Panc1 (cell line): ENCODE measurements around the gene PPIL1. TPM values are rescaled to one million over a fixed set of nuclear protein-coding genes. Genes with fewer than 3 reads are reported as not detected.
A peak's percentile ranks its signal among the peaks of the same experiment; 100 is the strongest.

ENCODE experiments used
- ATAC-seq: fragments of 200-7000 bp; cut with Tn5 transposase; 2 replicates; pipeline ENCODE4 v1.9.1; 2020; ENCODE audit warnings: mild to moderate bottlenecking, moderate library complexity
- BruUV-seq: library from RNA; stranded (reverse); fragments of 400-500 nt; replicated peaks from 2 replicates; lab custom pipeline; 2021; lab: Mats Ljungman, UMichigan
- CTCF ChIA-PET: fragments of 300-600 bp; sonication (Branson Sonifier 250); formaldehyde crosslinking; loops from one replicate; lab custom pipeline; 2022; ENCODE audit warnings: antibody characterized with exemption; lab: Charles Lee
- POLR2A ChIA-PET: fragments of 300-600 bp; sonication (Branson Sonifier 250); formaldehyde crosslinking; loops from one replicate; lab custom pipeline; 2022; ENCODE audit warnings: antibody characterized with exemption; lab: Charles Lee
- DNase-seq: peaks from one replicate; pipeline ENCODE4 v3.0.0-alpha.2; 2010; ENCODE audit warnings: low read depth, low spot score
- H3K27ac ChIP-seq: 2 replicates; pipeline ENCODE4 v1.5.1; 2011; ENCODE audit warnings: mild to moderate bottlenecking, low read length, inconsistent platforms
- H3K27me3 ChIP-seq: fragments of 200-500 bp; sonication (Bioruptor generic); 2 replicates; pipeline ENCODE4 v1.6.0; 2014; ENCODE audit warnings: low read length, inconsistent platforms; ENCODE audit not compliant: control insufficient read depth, insufficient read depth
- H3K36me3 ChIP-seq: fragments of 200-500 bp; sonication (Bioruptor generic); 2 replicates; pipeline ENCODE4 v1.5.1; 2014; ENCODE audit warnings: inconsistent platforms, mild to moderate bottlenecking, low read length, moderate library complexity; ENCODE audit not compliant: control insufficient read depth, insufficient read depth
- H3K4me1 ChIP-seq: 2 replicates; pipeline ENCODE4 v1.5.1; 2011; ENCODE audit warnings: inconsistent platforms, mild to moderate bottlenecking, low read length, moderate library complexity; ENCODE audit not compliant: control insufficient read depth, insufficient read depth
- H3K4me3 ChIP-seq, 2 experiments: 2 replicates each; pipeline ENCODE4 v1.5.1; 2011 to 2012; ENCODE audit warnings: low read depth in 2 of 2, low read length in 2 of 2, mild to moderate bottlenecking in 2 of 2, inconsistent platforms in 1 of 2, moderate library complexity in 1 of 2
- H3K9me3 ChIP-seq: fragments of 200-500 bp; sonication (Bioruptor generic); 2 replicates; pipeline ENCODE4 v1.5.1; 2014; ENCODE audit warnings: low read depth, mild to moderate bottlenecking, inconsistent platforms, low read length, moderate library complexity; ENCODE audit not compliant: control insufficient read depth, insufficient read depth
- POLR2AphosphoS5 ChIP-seq: IDR thresholded peaks from 2 replicates; pipeline ENCODE4 v1.6.1; 2012; ENCODE audit warnings: mild to moderate bottlenecking, low read depth, low read length, moderate library complexity
- SIN3A ChIP-seq: IDR thresholded peaks from 2 replicates; pipeline ENCODE4 v1.6.1; 2012; ENCODE audit warnings: low read depth, mild to moderate bottlenecking, low read length, moderate library complexity, borderline replicate concordance; ENCODE audit not compliant: insufficient read depth
- TCF7L2 ChIP-seq: IDR thresholded peaks from 2 replicates; pipeline ENCODE4 v1.6.1; 2011; ENCODE audit warnings: mild to moderate bottlenecking, low read depth, low read length, inconsistent platforms
- in situ Hi-C: cut with HindIII; loops from 2 replicates; pipeline ENCODE4 v1.10.0; 2016; ENCODE audit warnings: low sequenced_read_pairs, low pct_unique_long_range_greater_than_20kb
- intact Hi-C: fragments of 100-400 bp; cut with micrococcal nuclease; formaldehyde crosslinking; loops from one replicate; pipeline ENCODE4 v1.10.0; 2022; ENCODE audit not compliant: unreplicated experiment
- total RNA-seq: library from RNA; stranded (reverse); gene quantifications from one replicate; pipeline ENCODE4 v1.2.1, GENCODE V29; 2021; ENCODE audit not compliant: unreplicated experiment
- TF ChIP-seq, protein P1 (sequence below), 2 experiments: IDR thresholded peaks; 2 replicates each; pipeline ENCODE4 v1.6.1; 2011 to 2012; ENCODE audit warnings: low read depth in 2 of 2, control low read depth in 1 of 2, low read length in 1 of 2, mild to moderate bottlenecking in 1 of 2, moderate library complexity in 1 of 2; ENCODE audit not compliant: insufficient read depth in 1 of 2
- TF ChIP-seq, protein P2 (sequence below): fragments of 450-650 bp; IDR thresholded peaks from 2 replicates; pipeline ENCODE4 v1.5.1; 2017; ENCODE audit warnings: mild to moderate bottlenecking

The PPIL1 gene
- total RNA-seq, 1 experiment from 2014 or later, result 44.1 TPM

DNA sequence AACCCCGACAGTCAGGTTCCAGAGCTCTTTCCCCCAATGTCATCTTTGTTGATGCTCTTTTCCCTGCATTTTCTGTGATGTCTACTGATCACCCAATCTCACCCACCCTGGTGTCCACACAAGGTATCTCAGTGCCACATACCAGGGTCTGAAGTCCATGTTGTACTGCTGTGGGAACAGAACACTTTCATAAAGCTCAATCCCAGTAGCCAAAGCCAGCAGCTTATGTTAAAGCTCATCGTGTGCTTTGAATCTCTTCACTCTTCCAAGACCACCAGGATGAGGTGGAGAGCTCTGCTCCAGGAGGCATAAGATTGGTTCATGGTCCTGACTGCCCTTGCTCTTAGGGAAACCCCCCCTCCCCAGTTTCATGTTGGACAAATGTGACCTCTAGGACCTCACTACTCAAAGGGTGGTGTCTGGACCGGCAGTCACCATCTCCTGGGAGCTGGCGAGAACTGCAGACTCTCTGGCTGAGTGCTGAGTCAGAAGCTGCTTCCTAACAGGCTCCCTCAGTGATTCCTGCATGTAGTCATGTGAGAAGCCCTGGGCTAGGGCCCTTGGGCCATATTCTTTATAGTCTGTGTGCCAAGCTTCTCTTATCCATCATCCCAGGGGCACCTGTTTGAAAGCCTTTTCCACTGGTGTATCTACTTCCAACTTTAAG is 22.0 kb downstream of the PPIL1 start:
- H3K9me3 ChIP-seq, result no peaks in the 10 kb centered on the region
- no peak overlapping the region; the same call in 1 of the 2 replicates for H3K27ac ChIP-seq
- ChIA-PET CTCF (interaction anchor here (1.5 to 2.1 kb wide), 2 partner anchors 87 to 165 kb away, joined by 5 to 6 read pairs; no protein-coding TSS in a partner anchor), POLR2A (no interaction called here)
- no peaks in the 10 kb centered on the region for H3K27me3 ChIP-seq
- TF ChIP-seq TCF7L2 (no peak), SIN3A (no peak), POLR2AphosphoS5 (no peak)
- TF ChIP-seq, protein P1, sequence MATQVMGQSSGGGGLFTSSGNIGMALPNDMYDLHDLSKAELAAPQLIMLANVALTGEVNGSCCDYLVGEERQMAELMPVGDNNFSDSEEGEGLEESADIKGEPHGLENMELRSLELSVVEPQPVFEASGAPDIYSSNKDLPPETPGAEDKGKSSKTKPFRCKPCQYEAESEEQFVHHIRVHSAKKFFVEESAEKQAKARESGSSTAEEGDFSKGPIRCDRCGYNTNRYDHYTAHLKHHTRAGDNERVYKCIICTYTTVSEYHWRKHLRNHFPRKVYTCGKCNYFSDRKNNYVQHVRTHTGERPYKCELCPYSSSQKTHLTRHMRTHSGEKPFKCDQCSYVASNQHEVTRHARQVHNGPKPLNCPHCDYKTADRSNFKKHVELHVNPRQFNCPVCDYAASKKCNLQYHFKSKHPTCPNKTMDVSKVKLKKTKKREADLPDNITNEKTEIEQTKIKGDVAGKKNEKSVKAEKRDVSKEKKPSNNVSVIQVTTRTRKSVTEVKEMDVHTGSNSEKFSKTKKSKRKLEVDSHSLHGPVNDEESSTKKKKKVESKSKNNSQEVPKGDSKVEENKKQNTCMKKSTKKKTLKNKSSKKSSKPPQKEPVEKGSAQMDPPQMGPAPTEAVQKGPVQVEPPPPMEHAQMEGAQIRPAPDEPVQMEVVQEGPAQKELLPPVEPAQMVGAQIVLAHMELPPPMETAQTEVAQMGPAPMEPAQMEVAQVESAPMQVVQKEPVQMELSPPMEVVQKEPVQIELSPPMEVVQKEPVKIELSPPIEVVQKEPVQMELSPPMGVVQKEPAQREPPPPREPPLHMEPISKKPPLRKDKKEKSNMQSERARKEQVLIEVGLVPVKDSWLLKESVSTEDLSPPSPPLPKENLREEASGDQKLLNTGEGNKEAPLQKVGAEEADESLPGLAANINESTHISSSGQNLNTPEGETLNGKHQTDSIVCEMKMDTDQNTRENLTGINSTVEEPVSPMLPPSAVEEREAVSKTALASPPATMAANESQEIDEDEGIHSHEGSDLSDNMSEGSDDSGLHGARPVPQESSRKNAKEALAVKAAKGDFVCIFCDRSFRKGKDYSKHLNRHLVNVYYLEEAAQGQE (IDR thresholded peaks at IDR 0.05; ENCODE audit: insufficient read depth in 1 of 2, low read depth in 2 of 2, low read length in 1 of 2), result no peak
- TF ChIP-seq, protein P2, sequence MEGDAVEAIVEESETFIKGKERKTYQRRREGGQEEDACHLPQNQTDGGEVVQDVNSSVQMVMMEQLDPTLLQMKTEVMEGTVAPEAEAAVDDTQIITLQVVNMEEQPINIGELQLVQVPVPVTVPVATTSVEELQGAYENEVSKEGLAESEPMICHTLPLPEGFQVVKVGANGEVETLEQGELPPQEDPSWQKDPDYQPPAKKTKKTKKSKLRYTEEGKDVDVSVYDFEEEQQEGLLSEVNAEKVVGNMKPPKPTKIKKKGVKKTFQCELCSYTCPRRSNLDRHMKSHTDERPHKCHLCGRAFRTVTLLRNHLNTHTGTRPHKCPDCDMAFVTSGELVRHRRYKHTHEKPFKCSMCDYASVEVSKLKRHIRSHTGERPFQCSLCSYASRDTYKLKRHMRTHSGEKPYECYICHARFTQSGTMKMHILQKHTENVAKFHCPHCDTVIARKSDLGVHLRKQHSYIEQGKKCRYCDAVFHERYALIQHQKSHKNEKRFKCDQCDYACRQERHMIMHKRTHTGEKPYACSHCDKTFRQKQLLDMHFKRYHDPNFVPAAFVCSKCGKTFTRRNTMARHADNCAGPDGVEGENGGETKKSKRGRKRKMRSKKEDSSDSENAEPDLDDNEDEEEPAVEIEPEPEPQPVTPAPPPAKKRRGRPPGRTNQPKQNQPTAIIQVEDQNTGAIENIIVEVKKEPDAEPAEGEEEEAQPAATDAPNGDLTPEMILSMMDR, result no peak
- BruUV-seq, result no TSS peak
- H3K4me1 ChIP-seq, result peaks cover 3% of the 10 kb centered on the region; the same call in 1 of the 2 replicates
- intact Hi-C loops (no loop called here), in situ Hi-C loops (no loop called here)
- no peak for DNase-seq
- no peak overlapping the region for H3K4me3 ChIP-seq
- peaks cover 11% of the 10 kb centered on the region for H3K36me3 ChIP-seq
- ATAC-seq, result peak; percentile 51; the same call in 1 of the 2 replicates

DNA sequence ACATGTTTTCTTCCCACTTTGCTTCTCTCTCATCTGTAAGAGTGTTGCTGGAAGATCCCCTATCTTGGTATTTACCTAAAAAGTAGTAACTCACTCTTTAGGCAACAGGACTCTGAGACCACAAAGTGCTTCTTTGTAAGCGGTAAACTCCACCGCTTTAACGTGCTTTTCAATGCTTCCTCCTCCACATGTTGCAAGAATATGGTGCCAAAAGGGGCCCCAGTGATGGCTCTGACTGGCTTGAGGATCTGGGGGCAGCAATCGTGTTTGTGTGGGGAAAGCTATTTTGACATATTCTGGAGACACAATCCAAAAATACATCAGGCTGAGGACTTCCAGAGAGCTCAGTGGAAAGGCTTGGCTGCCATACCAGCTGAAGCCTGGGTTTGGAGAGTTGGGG is 23.0 kb downstream of the PPIL1 start:
- intact Hi-C loops (loop anchor here (2.0 kb wide), 1 partner anchor 85 kb away; no protein-coding TSS in a partner anchor), in situ Hi-C loops (no loop called here)
- ATAC-seq (no peak), DNase-seq (no peak)
- BruUV-seq, result no TSS peak
- peaks cover 11% of the 10 kb centered on the region for H3K36me3 ChIP-seq
- H3K4me3 ChIP-seq, result no peak overlapping the region
- no peak overlapping the region for H3K27ac ChIP-seq
- no peaks in the 10 kb centered on the region for H3K9me3 ChIP-seq
- ChIA-PET POLR2A (no interaction called here), CTCF (interaction anchor here (0.7 to 2.1 kb wide), 3 partner anchors 63 to 166 kb away, joined by 3 to 6 read pairs (median 5); no protein-coding TSS in a partner anchor)
- H3K4me1 ChIP-seq, result peaks cover 2% of the 10 kb centered on the region; the same call in 1 of the 2 replicates
- H3K27me3 ChIP-seq, result no peaks in the 10 kb centered on the region
- TF ChIP-seq SIN3A (no peak), TCF7L2 (no peak), POLR2AphosphoS5 (no peak)
- TF ChIP-seq, protein P2, result no peak
- TF ChIP-seq, protein P1 (IDR thresholded peaks at IDR 0.05; ENCODE audit: insufficient read depth in 1 of 2, low read depth in 2 of 2, low read length in 1 of 2), result no peak
